CD4-positive, alpha-beta T cell treated with Interleukin-15 for 4 hours (primary cell): ENCODE results near the gene KRTAP5-2.
"Not testable (repeated sequence)": the region's sequence is repeated elsewhere in the genome, so short reads cannot be mapped to it uniquely, and the experiment has no call there.

Source experiments
- DNase-seq: peaks from one replicate; pipeline ENCODE4 v3.0.0-alpha.2; 2020; ENCODE audit warnings: low spot score

The KRTAP5-2 gene

GRCh38 chr11:1628506-1629325, 30.6 kb upstream of the KRTAP5-2 start:
- peak; percentile 64 for DNase-seq

GRCh38 chr11:1625541-1625940, 27.4 kb upstream of the KRTAP5-2 start:
- no peak for DNase-seq

GRCh38 chr11:1624621-1625020, 26.5 kb upstream of the KRTAP5-2 start:
- no peak for DNase-seq

- DNase-seq = no peak
Measured at GRCh38 chr11:1623716-1624115, 25.6 kb upstream of the KRTAP5-2 start.

GRCh38 chr11:1622086-1622485, 24.0 kb upstream of the KRTAP5-2 start, which contains the start of gene KRTAP5-4:
Gene KRTAP5-4, minus strand, starts transcription at chr11:1622138. Its CDS starts 45 bp downstream, at chr11:1622093.
- DNase-seq = no peak

GRCh38 chr11:1619449-1619848, 21.4 kb upstream of the KRTAP5-2 start:
- peak; percentile 12 for DNase-seq

GRCh38 chr11:1618231-1618630, 20.1 kb upstream of the KRTAP5-2 start:
- DNase-seq = no peak

- DNase-seq = no peak
Measured at GRCh38 chr11:1608363-1608762, 10.3 kb upstream of the KRTAP5-2 start, which contains the start of gene KRTAP5-3. Gene KRTAP5-3, minus strand, starts transcription at chr11:1608463. Its CDS starts 78 bp downstream, at chr11:1608385.

- not testable (repeated sequence) for DNase-seq
Measured at GRCh38 chr11:1607901-1608300, 9.8 kb upstream of the KRTAP5-2 start.

- not testable (repeated sequence) for DNase-seq
Measured at GRCh38 chr11:1607156-1607845, 9.2 kb upstream of the KRTAP5-2 start.

GRCh38 chr11:1605923-1606322, 7.8 kb upstream of the KRTAP5-2 start:
- peak; percentile 27 for DNase-seq

- no peak for DNase-seq
Measured at GRCh38 chr11:1604711-1605110, 6.6 kb upstream of the KRTAP5-2 start.

GRCh38 chr11:1604181-1604580, 6.1 kb upstream of the KRTAP5-2 start:
- no peak for DNase-seq

- DNase-seq = no peak
Measured at GRCh38 chr11:1603629-1604028, 5.5 kb upstream of the KRTAP5-2 start.

GRCh38 chr11:1601663-1602062, 3.6 kb upstream of the KRTAP5-2 start:
- DNase-seq = not testable (repeated sequence)

GRCh38 chr11:1600626-1601025, 2.5 kb upstream of the KRTAP5-2 start:
- no peak for DNase-seq

- DNase-seq = peak; percentile 30
Measured at GRCh38 chr11:1598816-1599215, 722 bp upstream of the KRTAP5-2 start.

GRCh38 chr11:1598406-1598805, 312 bp upstream of the KRTAP5-2 start:
- not testable (repeated sequence) for DNase-seq

GRCh38 chr11:1597331-1597993, 632 bp downstream of the KRTAP5-2 start:
- no peak for DNase-seq

- DNase-seq = not testable (repeated sequence)
Measured at GRCh38 chr11:1596576-1597121, 1.4 kb downstream of the KRTAP5-2 start.

- DNase-seq = not testable (repeated sequence)
Measured at GRCh38 chr11:1595994-1596575, 2.0 kb downstream of the KRTAP5-2 start.

- no peak for DNase-seq
Measured at GRCh38 chr11:1592628-1593027, 5.5 kb downstream of the KRTAP5-2 start.
